Measurements from ENCODE around the gene UNC13C.
"Not testable (repeated sequence)": the region's sequence is repeated elsewhere in the genome, so short reads cannot be mapped to it uniquely, and the experiment has no call there.

UNC13C gene

DNA sequence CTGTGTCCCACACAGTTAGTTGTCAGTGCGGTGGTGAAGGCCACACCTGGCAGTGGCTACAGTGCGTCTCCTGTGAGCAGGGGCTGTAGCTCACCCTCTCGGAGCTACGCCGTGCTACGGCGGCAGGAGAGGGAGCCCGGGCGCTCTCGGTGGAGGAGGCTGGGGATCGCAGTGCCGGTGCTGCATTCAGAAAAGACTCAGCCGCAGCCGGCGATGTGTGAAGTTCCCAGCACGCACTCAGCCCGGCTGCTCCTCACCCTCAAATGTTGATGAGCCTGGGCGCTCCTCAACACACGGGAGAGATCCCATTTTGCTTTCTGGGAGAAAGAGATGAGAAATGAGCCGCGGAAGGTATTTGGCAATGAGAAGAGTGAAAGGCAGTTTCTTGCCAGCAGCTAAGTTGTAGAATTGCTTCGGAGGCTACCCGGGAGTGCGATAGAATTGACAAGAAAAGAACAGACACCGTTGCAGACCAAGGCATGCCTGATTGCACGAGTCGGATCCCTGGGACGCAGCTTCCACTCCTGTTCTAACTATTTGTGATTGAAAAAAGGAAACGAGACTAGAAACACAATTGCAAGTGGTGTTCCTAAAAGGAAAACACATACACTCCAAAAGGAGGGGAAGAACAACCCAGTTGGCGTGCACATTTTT is at the start of gene UNC13C:
Gene UNC13C, plus strand, starts transcription at position 189 of the 654 bp plus-strand sequence. CDS start 34,463 bp downstream, outside the sequence.
- peak; percentile 19 for DNase-seq (ENCODE audit: low spot score)

DNA sequence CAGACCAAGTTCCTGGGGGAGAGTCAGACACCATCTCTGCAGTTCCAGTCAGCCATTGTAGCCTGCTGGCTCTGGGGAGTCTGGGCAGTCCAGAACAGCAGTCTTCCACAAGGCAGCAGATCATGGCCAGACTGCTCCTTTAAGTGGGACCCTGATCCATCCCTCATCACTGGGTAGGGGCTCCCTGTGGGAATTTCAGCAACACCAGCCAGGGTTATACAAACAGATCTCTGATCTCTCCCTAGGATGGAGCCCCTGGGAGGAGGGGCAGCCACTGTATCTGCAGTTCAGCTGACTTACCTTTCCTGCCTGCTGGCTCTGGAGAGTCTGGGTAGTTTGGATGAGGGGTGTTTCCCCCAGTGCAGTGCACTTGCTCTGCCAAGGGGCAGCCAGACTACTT is 42.1 kb upstream of the UNC13C start:
- no peak for DNase-seq (ENCODE audit: low spot score)

DNA sequence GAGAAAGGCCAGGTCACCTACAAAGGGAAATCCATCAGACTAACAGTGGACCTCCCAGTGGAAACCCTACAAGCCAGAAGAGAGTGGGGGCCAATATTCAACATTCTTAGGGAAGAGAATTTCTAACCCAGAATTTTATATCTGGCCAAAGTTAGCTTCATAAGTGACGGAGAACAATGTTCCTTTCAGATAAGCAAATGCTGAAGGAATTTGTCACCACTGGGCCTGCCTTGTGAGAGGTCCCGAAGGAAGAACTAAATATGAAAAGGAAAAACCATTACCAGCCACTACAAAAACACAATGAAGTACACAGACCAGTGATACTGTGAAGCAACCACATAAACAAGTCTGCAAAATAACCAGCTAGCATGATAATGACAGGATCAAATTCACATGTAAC is 40.6 kb upstream of the UNC13C start:
- DNase-seq (ENCODE audit: low spot score): not testable (repeated sequence)

DNA sequence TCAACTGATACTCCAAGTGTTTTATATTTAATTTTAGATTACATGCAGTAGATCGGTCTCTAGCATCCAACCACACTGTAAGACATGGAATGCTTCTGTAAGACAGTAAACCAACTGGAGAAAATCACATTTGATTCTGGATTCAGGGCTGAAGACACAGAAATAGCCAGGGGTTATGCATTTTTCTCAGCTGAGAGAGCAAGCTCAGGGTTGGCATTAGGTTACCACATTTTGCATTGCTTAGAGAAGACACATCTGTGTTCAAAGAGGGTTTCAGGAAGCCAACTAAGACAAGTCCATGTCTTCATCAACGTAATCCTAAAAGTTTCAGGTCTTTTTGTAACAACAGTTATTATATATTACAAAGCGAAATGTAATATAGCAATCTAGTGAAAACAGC is 27.7 kb upstream of the UNC13C start:
- no peak for DNase-seq (ENCODE audit: low spot score)

DNA sequence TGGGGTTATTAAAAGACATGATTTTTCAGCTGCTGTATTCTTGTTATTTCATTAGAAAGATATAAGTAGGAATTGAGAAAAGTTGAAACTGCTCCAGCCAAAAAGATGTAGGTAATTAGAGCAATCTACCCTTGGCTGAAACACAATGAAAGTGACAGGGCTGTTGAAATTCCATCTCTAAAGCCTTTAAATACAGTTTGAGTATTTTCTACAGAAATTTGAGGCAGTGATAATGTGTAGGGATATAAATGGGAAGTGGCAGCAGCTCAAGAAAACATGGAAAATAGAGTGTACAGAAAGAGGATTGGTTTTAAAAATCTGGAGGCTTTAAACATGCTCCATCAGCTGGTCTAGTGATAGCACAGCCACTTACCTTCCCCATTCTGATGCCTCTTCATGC is 22.8 kb upstream of the UNC13C start:
- no peak for DNase-seq (ENCODE audit: low spot score)

DNA sequence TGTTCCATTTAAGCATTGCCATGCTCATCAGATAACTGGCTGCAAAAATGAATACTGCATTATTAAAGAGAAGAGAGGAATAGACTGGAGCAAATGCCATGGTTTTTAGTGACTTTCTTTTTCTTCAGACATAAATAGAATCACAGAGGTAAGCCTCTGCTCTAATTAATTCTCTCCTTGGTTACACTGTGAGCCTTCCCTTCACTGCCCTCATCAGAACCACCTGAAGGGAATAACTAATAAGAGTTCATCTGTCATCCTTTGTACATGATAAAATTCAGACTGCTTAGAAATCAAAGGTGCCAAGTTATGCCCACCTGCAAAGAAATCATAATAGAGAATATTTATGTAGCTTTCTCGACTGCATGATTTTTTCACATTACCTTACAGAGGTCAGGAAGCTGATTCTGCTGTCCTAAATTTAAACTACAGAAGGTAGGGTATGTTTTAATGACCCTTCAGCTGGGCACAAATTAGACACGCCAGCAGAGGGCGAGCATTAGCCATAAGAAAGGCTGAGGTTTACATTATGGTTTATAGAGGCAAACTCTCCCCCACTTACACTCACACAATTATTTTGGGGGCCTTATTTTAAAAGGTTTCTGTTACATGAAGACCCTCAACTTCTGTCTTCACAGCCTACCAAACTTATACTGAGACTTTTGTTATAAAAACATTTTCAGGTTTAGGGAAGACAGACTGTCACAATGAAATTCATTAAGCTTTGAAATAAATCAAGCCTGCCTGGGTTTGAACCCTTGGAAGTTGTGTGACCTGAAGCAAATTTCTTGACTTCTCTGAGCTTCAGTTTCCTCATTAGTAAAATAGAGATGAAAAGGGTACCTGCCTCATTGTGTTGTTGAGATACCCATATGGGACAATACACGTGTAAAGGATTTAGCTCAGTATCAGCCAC is 15.3 kb upstream of the UNC13C start:
- no peak for DNase-seq (ENCODE audit: low spot score)

DNA sequence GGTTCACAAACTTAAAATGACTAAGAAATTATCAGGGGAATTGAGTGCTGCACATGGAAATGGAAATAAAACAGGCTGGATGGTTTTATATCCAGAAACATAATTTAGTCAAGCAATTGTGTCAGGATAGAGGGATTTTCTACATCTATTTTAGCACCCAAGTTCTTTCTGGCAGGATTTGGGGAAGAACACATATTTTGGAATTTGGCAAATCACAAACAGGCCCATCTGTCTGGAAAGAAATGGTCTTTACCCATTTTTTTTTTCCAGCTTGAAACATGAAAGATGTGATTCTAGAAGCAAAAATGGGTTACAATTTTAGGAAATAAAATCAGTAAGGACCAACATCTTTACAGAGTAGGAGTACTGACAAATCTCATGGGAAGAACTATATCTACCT is 14.4 kb upstream of the UNC13C start:
- no peak for DNase-seq (ENCODE audit: low spot score)

DNA sequence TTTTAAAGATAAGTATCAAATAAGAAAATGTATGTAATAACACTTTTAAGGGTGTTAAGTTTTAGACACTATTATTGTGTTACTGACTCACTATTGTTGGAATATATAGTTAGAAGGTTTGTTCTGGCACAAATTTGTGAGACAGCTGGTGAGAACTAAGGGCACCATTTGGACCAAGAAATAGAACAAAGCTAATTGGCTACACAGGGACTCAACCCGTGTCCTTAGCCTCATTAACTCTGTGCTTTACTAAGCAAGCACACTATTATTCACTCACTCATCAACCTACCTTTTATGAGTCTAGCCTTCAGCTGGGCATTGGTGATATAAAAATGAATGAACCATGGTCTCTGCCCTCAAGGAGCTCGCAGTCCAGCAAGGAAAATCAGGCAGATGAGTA is 4.1 kb upstream of the UNC13C start:
- no peak for DNase-seq (ENCODE audit: low spot score)

DNA sequence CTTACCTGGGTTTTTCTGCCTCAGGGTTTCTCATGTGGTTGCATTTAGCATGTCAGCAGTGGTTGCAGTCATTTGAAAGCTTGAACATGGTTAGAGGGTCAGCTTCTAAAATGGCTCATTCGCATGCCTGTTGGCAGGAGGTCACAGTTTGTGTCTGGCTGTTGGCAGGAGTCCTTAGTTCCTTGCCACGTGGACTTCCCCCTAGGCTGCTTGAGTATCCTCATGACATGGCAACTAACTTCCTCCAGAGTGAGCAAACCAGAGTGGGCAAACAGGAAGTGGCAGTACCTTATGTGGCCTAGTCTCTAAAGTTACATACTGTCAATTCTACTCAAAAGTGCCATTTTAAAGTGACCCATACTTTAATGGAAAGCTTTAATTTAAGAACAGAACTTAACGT is 3.4 kb upstream of the UNC13C start:
- no peak for DNase-seq (ENCODE audit: low spot score)

DNA sequence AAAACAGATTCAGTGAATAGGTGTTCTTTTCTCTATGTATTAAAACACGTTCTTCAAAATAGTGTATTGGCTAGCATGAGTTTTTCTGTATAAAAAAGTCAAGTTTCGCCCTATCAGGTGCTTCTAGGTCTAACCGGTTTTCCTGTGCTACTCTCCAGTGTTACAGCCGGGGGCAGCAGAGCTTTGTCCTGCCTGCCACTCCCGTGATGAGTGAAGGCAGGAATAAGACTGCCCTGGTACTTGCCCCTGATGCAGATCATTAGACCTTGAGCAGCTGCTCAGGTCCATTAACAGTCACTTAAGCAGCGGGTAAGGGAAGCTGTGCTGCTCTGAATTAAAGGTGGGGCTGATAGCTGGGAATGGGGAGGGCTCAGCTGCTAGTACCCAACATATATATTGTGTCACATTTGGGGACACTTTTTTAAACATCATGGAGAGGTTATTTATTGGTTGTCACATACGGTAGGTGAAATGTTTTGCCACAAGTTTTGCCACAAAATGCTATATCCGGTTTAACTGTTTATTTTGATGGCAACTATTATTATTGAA is 1.3 kb upstream of the UNC13C start:
- peak; percentile 25 for DNase-seq (ENCODE audit: low spot score)

DNA sequence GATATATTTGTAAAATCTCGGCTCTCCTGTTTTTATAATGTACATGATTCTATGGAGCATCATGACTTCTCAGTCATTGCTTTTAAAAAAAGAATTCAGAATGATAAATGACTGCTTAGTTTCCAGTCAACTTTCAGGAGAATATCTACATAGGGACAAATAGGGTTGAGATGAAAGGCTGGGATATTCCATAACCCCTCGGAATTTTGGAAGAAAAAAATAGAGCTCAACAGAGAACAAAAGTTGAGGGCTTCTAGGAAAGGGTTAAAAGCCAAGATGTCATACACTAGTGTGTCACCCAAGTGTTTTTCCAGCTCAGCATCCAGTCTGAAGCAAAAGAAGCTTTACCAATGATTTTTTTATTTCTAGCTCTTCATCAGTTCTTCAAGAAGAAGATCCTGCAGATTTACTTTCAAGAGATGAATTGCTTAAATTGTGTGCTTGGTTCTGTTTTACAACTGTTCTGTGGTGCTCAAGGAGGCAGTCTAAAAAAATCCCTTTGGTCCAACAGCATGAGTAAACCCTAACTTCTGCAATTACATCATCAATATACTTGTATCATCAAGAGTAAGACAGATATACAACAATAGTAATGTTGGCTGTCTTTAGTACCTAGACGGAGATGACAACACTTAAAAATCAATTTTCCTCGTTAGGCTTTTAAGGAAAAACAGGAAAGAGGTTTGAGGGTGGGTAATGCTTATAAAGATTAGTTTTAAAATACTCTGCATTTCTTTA is 979 bp downstream of the UNC13C start:
- DNase-seq (ENCODE audit: low spot score): no peak

DNA sequence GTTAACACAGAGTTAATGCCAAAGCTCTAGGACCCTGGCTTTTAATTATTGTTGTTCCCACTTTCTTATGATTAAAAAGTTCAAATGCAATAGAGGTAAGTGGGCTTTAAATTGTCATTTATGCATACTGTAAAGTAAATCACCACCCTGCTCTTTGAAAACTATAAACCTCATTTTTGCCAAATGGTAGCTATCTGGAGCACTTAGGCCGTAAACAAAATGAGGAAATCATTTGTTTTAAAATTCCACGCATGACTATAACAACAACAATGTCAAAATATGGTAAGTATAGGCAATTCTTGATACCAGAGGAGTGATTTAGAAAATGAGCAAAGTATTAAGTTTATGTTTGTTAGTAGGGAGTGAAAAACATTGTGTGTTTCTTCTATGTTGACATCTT is 1.8 kb downstream of the UNC13C start:
- no peak for DNase-seq (ENCODE audit: low spot score)

DNA sequence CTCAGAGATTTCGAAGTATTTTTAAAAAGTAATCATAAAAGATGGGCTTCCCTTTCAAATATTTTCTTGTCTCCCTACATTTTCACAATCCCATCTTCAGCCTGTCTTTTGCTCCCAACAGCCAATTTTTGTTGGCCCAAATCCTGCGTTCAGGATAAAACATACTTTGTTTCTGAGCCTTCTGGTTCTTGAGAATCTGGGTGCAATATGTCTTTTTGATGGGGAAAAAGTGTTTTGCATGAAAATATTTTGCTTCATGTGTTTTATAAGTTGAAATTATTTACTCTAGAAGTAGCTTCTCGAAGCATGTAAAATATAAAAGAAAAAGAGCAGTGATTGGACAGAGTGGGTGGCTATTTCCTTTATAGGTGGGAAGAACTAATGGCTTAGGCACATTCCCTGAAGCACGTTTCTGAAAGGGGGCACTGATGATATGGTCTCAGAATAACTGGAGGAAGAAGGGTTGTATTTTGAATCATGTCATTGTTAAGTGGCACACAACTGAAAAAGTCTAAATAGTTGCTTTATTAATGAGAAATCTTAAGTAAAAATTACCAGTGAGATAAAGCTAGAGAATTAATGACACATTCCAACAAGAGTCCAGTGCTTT is 3.9 kb downstream of the UNC13C start:
- DNase-seq (ENCODE audit: low spot score): no peak

DNA sequence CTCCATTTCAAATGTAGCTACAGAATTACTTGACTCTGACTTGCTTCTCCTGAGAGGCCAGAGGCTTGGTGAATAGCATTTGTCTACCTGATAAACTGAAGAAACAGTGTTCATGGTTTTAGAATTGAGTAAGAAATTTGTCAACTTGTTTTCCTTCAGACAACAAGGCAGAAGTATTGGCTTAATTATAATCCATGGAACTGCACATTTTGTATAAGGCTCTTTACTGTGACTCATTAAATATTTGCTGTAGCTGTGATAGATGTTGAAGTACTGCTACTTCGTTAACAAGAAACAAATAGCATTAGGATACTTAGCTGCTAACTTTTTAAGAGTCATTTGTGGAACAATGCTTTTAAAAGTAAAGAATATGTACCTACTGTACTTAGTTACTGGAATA is 4.6 kb downstream of the UNC13C start:
- no peak for DNase-seq (ENCODE audit: low spot score)

DNA sequence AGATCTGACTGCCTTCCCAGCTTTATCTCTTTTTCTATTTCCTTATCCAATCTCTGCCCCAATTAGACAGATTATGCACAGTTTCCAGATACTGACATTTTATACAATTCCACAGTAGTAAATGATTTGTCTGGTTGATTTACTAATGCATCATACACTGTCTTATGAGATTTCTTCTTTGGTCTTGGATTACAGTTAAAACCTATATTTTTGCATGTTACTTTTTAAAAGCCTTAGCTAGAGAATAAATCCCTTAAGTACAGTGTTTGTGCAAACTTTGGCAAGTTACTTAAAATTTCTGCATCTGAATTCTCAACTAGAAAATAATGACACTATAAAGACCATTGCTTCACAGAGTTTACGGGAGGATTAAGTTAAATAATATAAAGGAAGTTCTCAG is 6.0 kb downstream of the UNC13C start:
- no peak for DNase-seq (ENCODE audit: low spot score)

DNA sequence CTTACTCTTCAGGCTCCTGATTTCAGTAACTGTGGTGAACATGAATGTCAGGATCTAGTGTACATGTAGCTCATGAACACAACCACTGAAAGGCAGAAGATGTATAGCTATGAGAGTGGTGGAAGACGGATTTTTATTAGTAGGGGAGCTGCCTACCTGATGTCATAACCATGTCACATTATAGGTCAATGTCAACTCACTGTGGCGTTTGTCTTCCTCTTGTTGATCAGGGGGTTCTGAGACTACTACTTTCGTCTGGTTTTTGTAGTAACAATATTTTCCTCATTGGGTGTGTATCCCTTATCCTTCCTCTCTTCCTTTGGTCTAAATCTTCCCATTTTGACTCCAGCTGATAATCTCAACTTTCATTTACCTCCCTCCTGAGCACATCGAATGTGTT is 7.3 kb downstream of the UNC13C start:
- no peak for DNase-seq (ENCODE audit: low spot score)

DNA sequence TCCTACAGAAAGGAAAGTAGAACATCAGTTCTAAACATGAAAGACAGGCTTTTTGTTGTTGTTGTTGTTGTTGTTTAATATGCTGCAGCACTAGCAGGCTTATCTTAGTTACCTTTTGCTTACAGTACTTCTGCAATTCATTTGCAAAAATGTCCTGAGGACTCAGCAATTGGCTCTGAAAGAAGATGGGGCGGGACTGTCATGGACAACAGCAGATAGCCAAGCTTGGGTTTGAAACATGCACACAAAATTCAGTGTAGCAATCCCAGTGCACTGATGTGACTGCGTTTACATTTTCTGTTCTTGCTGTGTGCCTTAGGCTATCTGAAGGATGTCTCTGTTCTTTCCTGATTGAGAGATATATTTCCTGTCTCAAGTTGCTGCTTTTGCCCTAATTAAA is 9.2 kb downstream of the UNC13C start:
- DNase-seq (ENCODE audit: low spot score): no peak

DNA sequence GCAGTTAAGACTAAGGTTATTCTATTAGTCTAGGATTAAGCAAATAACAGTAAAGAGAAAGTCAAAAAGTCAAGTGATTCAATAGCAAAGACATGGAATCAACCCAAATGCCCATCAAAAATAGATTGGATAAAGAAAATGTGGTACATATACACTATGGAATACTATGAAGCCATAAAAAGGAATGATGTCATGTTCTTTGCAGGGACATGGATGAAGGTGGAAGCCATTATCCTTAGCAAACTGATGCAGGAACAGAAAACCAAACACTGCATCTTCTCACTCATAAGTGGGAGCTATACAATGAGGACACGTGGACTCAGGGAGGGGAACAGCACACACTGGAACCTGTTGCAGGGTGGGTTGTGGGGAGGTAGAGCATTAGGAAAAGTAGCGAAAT is 29.0 kb downstream of the UNC13C start:
- DNase-seq (ENCODE audit: low spot score): no peak

DNA sequence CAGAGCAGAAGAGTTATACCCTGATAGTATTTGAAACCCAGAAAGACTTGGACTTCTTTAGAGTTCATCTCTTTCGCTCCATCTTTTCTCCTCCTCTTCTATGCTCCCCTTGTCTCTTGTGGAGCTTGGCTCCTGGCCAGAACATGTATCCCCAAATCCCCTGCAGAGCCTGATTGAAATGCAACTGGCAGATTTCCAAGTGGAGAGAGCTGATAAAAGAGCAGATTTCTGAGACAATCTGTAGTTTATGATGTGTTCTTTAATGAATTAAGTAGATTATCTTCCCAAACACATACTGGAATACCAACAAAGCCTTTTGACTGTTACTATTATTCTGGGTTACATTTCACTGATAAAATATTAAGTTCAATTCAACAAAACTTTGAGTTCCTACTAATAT is 33.4 kb downstream of the UNC13C start:
- DNase-seq (ENCODE audit: low spot score): no peak

DNA sequence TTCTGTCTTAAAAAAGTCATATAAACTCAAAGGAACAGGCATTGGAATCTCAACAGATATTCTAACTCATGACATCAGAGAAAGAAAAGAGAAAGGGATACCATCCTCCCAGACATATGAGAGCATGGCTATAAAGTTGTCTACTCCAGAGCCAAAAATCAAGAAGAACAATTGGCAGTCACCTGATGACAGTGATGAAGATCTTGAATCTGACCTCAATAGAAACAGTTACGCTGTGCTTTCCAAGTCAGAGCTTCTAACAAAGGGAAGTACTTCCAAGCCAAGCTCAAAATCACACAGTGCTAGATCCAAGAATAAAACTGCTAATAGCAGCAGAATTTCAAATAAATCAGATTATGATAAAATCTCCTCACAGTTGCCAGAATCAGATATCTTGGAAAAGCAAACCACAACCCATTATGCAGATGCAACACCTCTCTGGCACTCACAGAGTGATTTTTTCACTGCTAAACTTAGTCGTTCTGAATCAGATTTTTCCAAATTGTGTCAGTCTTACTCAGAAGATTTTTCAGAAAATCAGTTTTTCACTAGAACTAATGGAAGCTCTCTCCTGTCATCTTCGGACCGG is 35.9 kb downstream of the UNC13C start:
- no peak for DNase-seq (ENCODE audit: low spot score)

DNA sequence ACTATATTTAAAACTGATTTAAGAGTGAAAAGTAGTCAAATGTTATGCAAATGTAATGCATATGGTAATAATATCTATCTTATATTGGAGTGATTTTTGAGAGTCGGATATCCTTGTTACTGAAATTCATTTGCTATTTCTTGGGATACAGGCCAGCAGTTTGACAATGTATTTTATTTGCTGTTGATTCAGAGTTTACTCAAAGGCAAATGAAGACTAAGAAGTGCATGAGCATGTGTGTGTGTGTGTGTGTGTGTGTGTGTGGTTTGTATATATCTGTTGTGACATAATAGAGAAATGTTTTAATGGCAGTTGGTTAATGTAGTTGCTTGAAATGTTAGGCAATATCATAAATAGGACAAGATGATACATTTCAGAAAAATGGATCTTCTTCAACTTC is 39.0 kb downstream of the UNC13C start:
- DNase-seq (ENCODE audit: low spot score): no peak

DNA sequence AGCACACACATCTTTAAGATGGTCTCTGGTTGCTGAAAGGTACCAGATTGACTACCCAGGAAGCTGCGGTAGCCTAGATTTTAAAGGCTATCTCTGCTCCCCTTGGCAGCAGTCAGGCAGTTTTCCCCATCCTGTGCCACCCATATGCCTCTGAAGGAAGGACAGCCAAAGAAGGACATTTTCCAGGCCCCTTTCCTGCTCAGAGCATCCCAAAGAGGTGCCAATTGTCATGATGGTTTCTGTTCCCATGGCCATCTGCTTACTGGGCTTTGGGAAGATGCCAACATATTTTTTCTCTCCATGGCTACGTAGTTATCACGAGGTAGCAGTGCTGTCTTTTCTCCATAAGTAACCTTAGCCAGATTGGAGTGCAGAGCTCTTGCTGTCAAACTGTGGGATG is 39.7 kb downstream of the UNC13C start:
- DNase-seq (ENCODE audit: low spot score): no peak
